ENCODE results near the gene AP4B1. TPM values are rescaled to one million over a fixed set of nuclear protein-coding genes. Genes with fewer than 3 reads are reported as not detected.

Gene AP4B1
- total RNA-seq, 2 donors from 2014 or later: 5.0 to 14.8 TPM

- Histone ChIP-seq H3K27ac (no peak overlapping the region), H3K27me3 (replicated peaks; ENCODE audit: insufficient read depth) (no peaks in the 10 kb centered on the region), H3K36me3 (no peaks in the 10 kb centered on the region), H3K9me3 (no peaks in the 10 kb centered on the region), H3K4me3 (no peak overlapping the region), H3K4me1 (replicated peaks) (no peaks in the 10 kb centered on the region)
- DNase-seq (ENCODE audit: low spot score): no peak
- WGBS: 47% methylated on average over 1 of the region's 1 CpG
- intact Hi-C loops (cut with DNase I): no loop called here
- TF ChIP-seq POLR2A (IDR thresholded peaks at IDR 0.05) (no peak), POLR2AphosphoS5 (IDR thresholded peaks at IDR 0.05) (no peak), CTCF (IDR thresholded peaks at IDR 0.05) (no peak)
These were observed 30.4 kb downstream of the AP4B1 start for GRCh38 chr1:113874012-113874879.

GRCh38 chr1:113872219-113872935 is 32.2 kb downstream of the AP4B1 start:
- Histone ChIP-seq H3K27ac (no peak overlapping the region), H3K36me3 (no peaks in the 10 kb centered on the region), H3K4me3 (no peak overlapping the region), H3K9me3 (no peaks in the 10 kb centered on the region), H3K27me3 (replicated peaks; ENCODE audit: insufficient read depth) (no peaks in the 10 kb centered on the region), H3K4me1 (replicated peaks) (no peaks in the 10 kb centered on the region)
- intact Hi-C loops (cut with DNase I): no loop called here
- no peak for DNase-seq (ENCODE audit: low spot score)
- TF ChIP-seq POLR2AphosphoS5 (IDR thresholded peaks at IDR 0.05): no peak
- no peak for TF ChIP-seq CTCF (IDR thresholded peaks at IDR 0.05)
- no peak for TF ChIP-seq POLR2A (IDR thresholded peaks at IDR 0.05)

GRCh38 chr1:113871597-113872113 is 32.9 kb downstream of the AP4B1 start, which contains the start of gene PTPN22:
PTPN22 (minus strand) TSS chr1:113871712.
- TF ChIP-seq POLR2A (IDR thresholded peaks at IDR 0.05): no peak
- DNase-seq (ENCODE audit: low spot score): peak; percentile 6
- Histone ChIP-seq H3K27me3 (replicated peaks; ENCODE audit: insufficient read depth) (no peaks in the 10 kb centered on the region), H3K4me1 (replicated peaks) (no peaks in the 10 kb centered on the region), H3K27ac (no peak within 1 kb of the TSS), H3K36me3 (no peaks in the 10 kb centered on the region), H3K9me3 (no peaks in the 10 kb centered on the region), H3K4me3 (no peak within 1 kb of the TSS)
- WGBS: 67% methylated on average over 4 of the region's 4 CpGs
- intact Hi-C loops (cut with DNase I): no loop called here

GRCh38 chr1:113870778-113871177 is 33.8 kb downstream of the AP4B1 start:
- WGBS: 85% methylated on average over 3 of the region's 3 CpGs
- Histone ChIP-seq H3K27ac (no peak overlapping the region), H3K4me3 (no peak overlapping the region), H3K9me3 (no peaks in the 10 kb centered on the region), H3K36me3 (no peaks in the 10 kb centered on the region), H3K27me3 (replicated peaks; ENCODE audit: insufficient read depth) (no peaks in the 10 kb centered on the region), H3K4me1 (replicated peaks) (no peaks in the 10 kb centered on the region)
- intact Hi-C loops (cut with DNase I): no loop called here
- DNase-seq (ENCODE audit: low spot score): no peak
- no peak for TF ChIP-seq POLR2AphosphoS5 (IDR thresholded peaks at IDR 0.05)
- no peak for TF ChIP-seq CTCF (IDR thresholded peaks at IDR 0.05)
- TF ChIP-seq POLR2A (IDR thresholded peaks at IDR 0.05): no peak

GRCh38 chr1:113868387-113869083 is 36.1 kb downstream of the AP4B1 start:
- Histone ChIP-seq H3K4me1 (replicated peaks) (no peaks in the 10 kb centered on the region), H3K27me3 (replicated peaks; ENCODE audit: insufficient read depth) (no peaks in the 10 kb centered on the region), H3K4me3 (no peak overlapping the region), H3K9me3 (no peaks in the 10 kb centered on the region), H3K27ac (no peak overlapping the region), H3K36me3 (no peaks in the 10 kb centered on the region)
- 92% methylated on average over 4 of the region's 4 CpGs for WGBS
- TF ChIP-seq POLR2AphosphoS5 (IDR thresholded peaks at IDR 0.05) (no peak), POLR2A (IDR thresholded peaks at IDR 0.05) (no peak), CTCF (IDR thresholded peaks at IDR 0.05) (no peak)
- no peak for DNase-seq (ENCODE audit: low spot score)
- intact Hi-C loops (cut with DNase I): no loop called here
